ENCODE data around the gene DYNLRB1.
"Not testable (repeated sequence)": the region's sequence is repeated elsewhere in the genome, so short reads cannot be mapped to it uniquely, and the experiment has no call there.

GRCh38 chr20:34482154-34482553, 34.1 kb upstream of the DYNLRB1 start:
- not testable (repeated sequence) for TF ChIP-seq CTCF (conservative IDR thresholded peaks at IDR 0.05 in 1 of 2, IDR thresholded peaks at IDR 0.05 in 1 of 2; ENCODE audit: low read depth in 1 of 2, low read length in 2 of 2); EZH2 (IDR thresholded peaks at IDR 0.05; ENCODE audit: low read length, missing control alignments)

Data from fibroblast of lung (primary cell).